ENCODE results near the gene CLEC18C. TPM values are rescaled to one million over a fixed set of nuclear protein-coding genes. Genes with fewer than 3 reads are reported as not detected.
A peak's percentile ranks its signal among the peaks of the same experiment; 100 is the strongest.

The CLEC18C gene
- total RNA-seq, 1 experiment from 2014 or later: 0.59 TPM

GRCh38 chr16:70159355-70160348 lies 13.9 kb upstream of the CLEC18C start:
- H3K27ac ChIP-seq (ENCODE audit: low read depth, low read length): no peak overlapping the region
- H3K9me2 ChIP-seq (ENCODE audit: insufficient read depth): no peaks in the 10 kb centered on the region
- ChIA-PET CTCF (no interaction called here), POLR2A (no interaction called here), RAD21 (ENCODE audit: low non-redundant PET in 1 of 2, low total read pairs in 2 of 2, uncharacterized antibody in 2 of 2, unreplicated experiment in 2 of 2) (no interaction called here)
- ATAC-seq (no peak), DNase-seq (ENCODE audit: low read depth, low spot score) (no peak)
- no peak overlapping the region for H2AFZ ChIP-seq (ENCODE audit: low read depth, low read length, poor library complexity, severe bottlenecking)
- TSS peak; percentile 18 for BruUV-seq (replicated peaks)
- peaks cover 6 to 9% of the 10 kb centered on the region in 2 experiments; a peak in 3 of 4 replicates for H3K4me1 ChIP-seq (ENCODE audit: control insufficient read depth in 1 of 2, insufficient read depth in 2 of 2, low read length in 2 of 2)
- H3K9ac ChIP-seq (ENCODE audit: low read length): no peak overlapping the region
- no peaks in the 10 kb centered on the region for H3K9me3 ChIP-seq (ENCODE audit: control insufficient read depth in 1 of 2, insufficient read depth in 1 of 2, low read depth in 1 of 2, low read length in 2 of 2)
- H3K27me3 ChIP-seq (ENCODE audit: insufficient read depth, low read length): no peaks in the 10 kb centered on the region
- H4K20me1 ChIP-seq (ENCODE audit: insufficient read depth): no peaks in the 10 kb centered on the region
- H3K79me2 ChIP-seq (ENCODE audit: insufficient read depth, low read length): no peaks in the 10 kb centered on the region
- no peak overlapping the region for H3K4me2 ChIP-seq (ENCODE audit: low read length)
- no peak overlapping the region for H3K4me3 ChIP-seq (replicated peaks in 1 of 2; ENCODE audit: low read depth in 1 of 2, low read length in 2 of 2)
- peaks cover 26 to 42% of the 10 kb centered on the region in 2 experiments; a peak in 3 of 4 replicates for H3K36me3 ChIP-seq (ENCODE audit: control insufficient read depth in 1 of 2, insufficient read depth in 2 of 2, low read length in 2 of 2)
- intact Hi-C loops (cut with micrococcal nuclease): loop anchor here (10.0 kb wide), 1 partner anchor 95 kb away; the partner anchor contains the start of gene EXOSC6
- no peak for TF ChIP-seq ZNF274 (IDR thresholded peaks at IDR 0.05; ENCODE audit: low read depth, low read length)
- TF ChIP-seq, protein P1, sequence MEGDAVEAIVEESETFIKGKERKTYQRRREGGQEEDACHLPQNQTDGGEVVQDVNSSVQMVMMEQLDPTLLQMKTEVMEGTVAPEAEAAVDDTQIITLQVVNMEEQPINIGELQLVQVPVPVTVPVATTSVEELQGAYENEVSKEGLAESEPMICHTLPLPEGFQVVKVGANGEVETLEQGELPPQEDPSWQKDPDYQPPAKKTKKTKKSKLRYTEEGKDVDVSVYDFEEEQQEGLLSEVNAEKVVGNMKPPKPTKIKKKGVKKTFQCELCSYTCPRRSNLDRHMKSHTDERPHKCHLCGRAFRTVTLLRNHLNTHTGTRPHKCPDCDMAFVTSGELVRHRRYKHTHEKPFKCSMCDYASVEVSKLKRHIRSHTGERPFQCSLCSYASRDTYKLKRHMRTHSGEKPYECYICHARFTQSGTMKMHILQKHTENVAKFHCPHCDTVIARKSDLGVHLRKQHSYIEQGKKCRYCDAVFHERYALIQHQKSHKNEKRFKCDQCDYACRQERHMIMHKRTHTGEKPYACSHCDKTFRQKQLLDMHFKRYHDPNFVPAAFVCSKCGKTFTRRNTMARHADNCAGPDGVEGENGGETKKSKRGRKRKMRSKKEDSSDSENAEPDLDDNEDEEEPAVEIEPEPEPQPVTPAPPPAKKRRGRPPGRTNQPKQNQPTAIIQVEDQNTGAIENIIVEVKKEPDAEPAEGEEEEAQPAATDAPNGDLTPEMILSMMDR (IDR thresholded peaks at IDR 0.05 in 2 of 3, conservative IDR thresholded peaks at IDR 0.05 in 1 of 3; ENCODE audit: borderline replicate concordance in 1 of 3, insufficient read depth in 1 of 3, low read depth in 2 of 3, low read length in 2 of 3): no peak
- TF ChIP-seq TCF7L2 (IDR thresholded peaks at IDR 0.05; ENCODE audit: borderline replicate concordance, extremely low read depth, insufficient read depth, insufficient read length): no peak
- no peak for TF ChIP-seq POLR2A (IDR thresholded peaks at IDR 0.05; ENCODE audit: borderline replicate concordance, extremely low read depth, insufficient read depth, insufficient read length)
- TF ChIP-seq SP1 (IDR thresholded peaks at IDR 0.05; ENCODE audit: low read depth): no peak
- TF ChIP-seq RAD21 (IDR thresholded peaks at IDR 0.05; ENCODE audit: low read depth): no peak
- TF ChIP-seq ZFX (IDR thresholded peaks at IDR 0.05): no peak
- no peak for TF ChIP-seq EZH2phosphoT487 (IDR thresholded peaks at IDR 0.05; ENCODE audit: borderline replicate concordance)
- TF ChIP-seq POLR2AphosphoS5 (IDR thresholded peaks at IDR 0.05; ENCODE audit: low read depth, low read length): no peak
- TF ChIP-seq EZH2 (IDR thresholded peaks at IDR 0.05): no peak
- TF ChIP-seq FOSL1 (IDR thresholded peaks at IDR 0.05; ENCODE audit: low read depth): no peak
- TF ChIP-seq SIN3A (IDR thresholded peaks at IDR 0.05; ENCODE audit: low read depth): no peak
- TF ChIP-seq, protein P2, sequence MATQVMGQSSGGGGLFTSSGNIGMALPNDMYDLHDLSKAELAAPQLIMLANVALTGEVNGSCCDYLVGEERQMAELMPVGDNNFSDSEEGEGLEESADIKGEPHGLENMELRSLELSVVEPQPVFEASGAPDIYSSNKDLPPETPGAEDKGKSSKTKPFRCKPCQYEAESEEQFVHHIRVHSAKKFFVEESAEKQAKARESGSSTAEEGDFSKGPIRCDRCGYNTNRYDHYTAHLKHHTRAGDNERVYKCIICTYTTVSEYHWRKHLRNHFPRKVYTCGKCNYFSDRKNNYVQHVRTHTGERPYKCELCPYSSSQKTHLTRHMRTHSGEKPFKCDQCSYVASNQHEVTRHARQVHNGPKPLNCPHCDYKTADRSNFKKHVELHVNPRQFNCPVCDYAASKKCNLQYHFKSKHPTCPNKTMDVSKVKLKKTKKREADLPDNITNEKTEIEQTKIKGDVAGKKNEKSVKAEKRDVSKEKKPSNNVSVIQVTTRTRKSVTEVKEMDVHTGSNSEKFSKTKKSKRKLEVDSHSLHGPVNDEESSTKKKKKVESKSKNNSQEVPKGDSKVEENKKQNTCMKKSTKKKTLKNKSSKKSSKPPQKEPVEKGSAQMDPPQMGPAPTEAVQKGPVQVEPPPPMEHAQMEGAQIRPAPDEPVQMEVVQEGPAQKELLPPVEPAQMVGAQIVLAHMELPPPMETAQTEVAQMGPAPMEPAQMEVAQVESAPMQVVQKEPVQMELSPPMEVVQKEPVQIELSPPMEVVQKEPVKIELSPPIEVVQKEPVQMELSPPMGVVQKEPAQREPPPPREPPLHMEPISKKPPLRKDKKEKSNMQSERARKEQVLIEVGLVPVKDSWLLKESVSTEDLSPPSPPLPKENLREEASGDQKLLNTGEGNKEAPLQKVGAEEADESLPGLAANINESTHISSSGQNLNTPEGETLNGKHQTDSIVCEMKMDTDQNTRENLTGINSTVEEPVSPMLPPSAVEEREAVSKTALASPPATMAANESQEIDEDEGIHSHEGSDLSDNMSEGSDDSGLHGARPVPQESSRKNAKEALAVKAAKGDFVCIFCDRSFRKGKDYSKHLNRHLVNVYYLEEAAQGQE (IDR thresholded peaks at IDR 0.05; ENCODE audit: low read depth): no peak
- no peak for TF ChIP-seq MAX (IDR thresholded peaks at IDR 0.05)
- TF ChIP-seq EGR1 (IDR thresholded peaks at IDR 0.05; ENCODE audit: low read depth): no peak
- no peak for TF ChIP-seq ZBTB33 (IDR thresholded peaks at IDR 0.05; ENCODE audit: extremely low read depth, insufficient replicate concordance, low read length)
- no peak for TF ChIP-seq SRF (IDR thresholded peaks at IDR 0.05; ENCODE audit: low read depth)
- TF ChIP-seq YY1 (IDR thresholded peaks at IDR 0.05; ENCODE audit: extremely low read depth, insufficient replicate concordance, low read depth, low read length): no peak
- TF ChIP-seq JUND (IDR thresholded peaks at IDR 0.05): no peak
